ENCODE results near the gene DDX49. TPM values are rescaled to one million over a fixed set of nuclear protein-coding genes. Genes with fewer than 3 reads are reported as not detected.
"Not testable (repeated sequence)": the region's sequence is repeated elsewhere in the genome, so short reads cannot be mapped to it uniquely, and the experiment has no call there.

Gene DDX49
- total and polyA plus RNA-seq, 4 donors = 34.6 to 81.8 (median 71.3) TPM

- DNase-seq (ENCODE audit: low read depth in 4 of 6, low spot score in 6 of 6) = no peak
- peak overlapping the region; percentile 47 for H3K27ac ChIP-seq (ENCODE audit: low read depth, low read length)
Measured at GRCh38 chr19:18908917-18909619, 10.4 kb upstream of the DDX49 start.

GRCh38 chr19:18910010-18910409 is 9.5 kb upstream of the DDX49 start:
- no peak overlapping the region for H3K27ac ChIP-seq (ENCODE audit: low read depth, low read length)
- H3K27me3 ChIP-seq (ENCODE audit: control insufficient read depth, insufficient read depth, low read length) = no peaks in the 10 kb centered on the region
- H3K9me3 ChIP-seq (ENCODE audit: control insufficient read depth, insufficient read depth, low read length) = no peaks in the 10 kb centered on the region
- 93% methylated on average over 8 of the region's 10 CpGs for WGBS (ENCODE audit: insufficient coverage)
- H3K36me3 ChIP-seq (ENCODE audit: control insufficient read depth, insufficient read depth, low read length) = peaks cover 85% of the 10 kb centered on the region
- H3K4me1 ChIP-seq (ENCODE audit: control insufficient read depth, insufficient read depth, low read length) = peaks cover 62% of the 10 kb centered on the region
- no peak for DNase-seq (ENCODE audit: low read depth in 4 of 6, low spot score in 6 of 6)
- H3K4me3 ChIP-seq (ENCODE audit: low read depth, low read length) = no peak overlapping the region

More at GRCh38 chr19:18908917-18909619, 10.4 kb upstream of the DDX49 start:
- WGBS (ENCODE audit: insufficient coverage) = 86% methylated on average over 14 of the region's 17 CpGs
- Histone ChIP-seq H3K27me3 (ENCODE audit: control insufficient read depth, insufficient read depth, low read length) (no peaks in the 10 kb centered on the region), H3K4me1 (ENCODE audit: control insufficient read depth, insufficient read depth, low read length) (peaks cover 71% of the 10 kb centered on the region), H3K4me3 (ENCODE audit: low read depth, low read length) (no peak overlapping the region), H3K9me3 (ENCODE audit: control insufficient read depth, insufficient read depth, low read length) (no peaks in the 10 kb centered on the region), H3K36me3 (ENCODE audit: control insufficient read depth, insufficient read depth, low read length) (peaks cover 87% of the 10 kb centered on the region)

GRCh38 chr19:18910801-18911436 is 8.6 kb upstream of the DDX49 start:
- Histone ChIP-seq H3K27ac (ENCODE audit: low read depth, low read length) (no peak overlapping the region), H3K4me3 (ENCODE audit: low read depth, low read length) (no peak overlapping the region), H3K4me1 (ENCODE audit: control insufficient read depth, insufficient read depth, low read length) (peaks cover 62% of the 10 kb centered on the region), H3K36me3 (ENCODE audit: control insufficient read depth, insufficient read depth, low read length) (peaks cover 84% of the 10 kb centered on the region), H3K27me3 (ENCODE audit: control insufficient read depth, insufficient read depth, low read length) (no peaks in the 10 kb centered on the region), H3K9me3 (ENCODE audit: control insufficient read depth, insufficient read depth, low read length) (no peaks in the 10 kb centered on the region)
- WGBS (ENCODE audit: insufficient coverage) = 96% methylated on average over 16 of the region's 19 CpGs
- DNase-seq (ENCODE audit: low read depth in 4 of 6, low spot score in 6 of 6) = no peak

GRCh38 chr19:18912933-18913332 is 6.6 kb upstream of the DDX49 start:
- Histone ChIP-seq H3K4me3 (ENCODE audit: low read depth, low read length) (no peak overlapping the region), H3K9me3 (ENCODE audit: control insufficient read depth, insufficient read depth, low read length) (no peaks in the 10 kb centered on the region), H3K27ac (ENCODE audit: low read depth, low read length) (no peak overlapping the region), H3K36me3 (ENCODE audit: control insufficient read depth, insufficient read depth, low read length) (peaks cover 64% of the 10 kb centered on the region), H3K4me1 (ENCODE audit: control insufficient read depth, insufficient read depth, low read length) (peaks cover 49% of the 10 kb centered on the region), H3K27me3 (ENCODE audit: control insufficient read depth, insufficient read depth, low read length) (no peaks in the 10 kb centered on the region)
- DNase-seq (ENCODE audit: low read depth in 4 of 6, low spot score in 6 of 6) = no peak
- WGBS (ENCODE audit: insufficient coverage) = 92% methylated on average over 14 of the region's 14 CpGs

- no peak overlapping the region for H3K4me3 ChIP-seq (ENCODE audit: low read depth, low read length)
- peaks cover 52% of the 10 kb centered on the region for H3K4me1 ChIP-seq (ENCODE audit: control insufficient read depth, insufficient read depth, low read length)
- WGBS (ENCODE audit: insufficient coverage) = 94% methylated on average over 5 of the region's 5 CpGs
- H3K36me3 ChIP-seq (ENCODE audit: control insufficient read depth, insufficient read depth, low read length) = peaks cover 60% of the 10 kb centered on the region
- no peaks in the 10 kb centered on the region for H3K27me3 ChIP-seq (ENCODE audit: control insufficient read depth, insufficient read depth, low read length)
- no peaks in the 10 kb centered on the region for H3K9me3 ChIP-seq (ENCODE audit: control insufficient read depth, insufficient read depth, low read length)
- H3K27ac ChIP-seq (ENCODE audit: low read depth, low read length) = no peak overlapping the region
- DNase-seq (ENCODE audit: low read depth in 4 of 6, low spot score in 6 of 6) = no peak
Measured at GRCh38 chr19:18913466-18913865, 6.0 kb upstream of the DDX49 start.

- H3K27me3 ChIP-seq (ENCODE audit: control insufficient read depth, insufficient read depth, low read length) = no peaks in the 10 kb centered on the region
- no peaks in the 10 kb centered on the region for H3K9me3 ChIP-seq (ENCODE audit: control insufficient read depth, insufficient read depth, low read length)
- WGBS (ENCODE audit: insufficient coverage) = 32% methylated on average over 5 of the region's 5 CpGs
- peaks cover 45% of the 10 kb centered on the region for H3K4me1 ChIP-seq (ENCODE audit: control insufficient read depth, insufficient read depth, low read length)
- H3K4me3 ChIP-seq (ENCODE audit: low read depth, low read length) = no peak overlapping the region
- peak in 2 of 6 donors; percentile 69 to 79 for DNase-seq (ENCODE audit: low read depth in 4 of 6, low spot score in 6 of 6)
- no peak overlapping the region for H3K27ac ChIP-seq (ENCODE audit: low read depth, low read length)
- H3K36me3 ChIP-seq (ENCODE audit: control insufficient read depth, insufficient read depth, low read length) = peaks cover 40% of the 10 kb centered on the region
Measured at GRCh38 chr19:18915639-18916038, 3.9 kb upstream of the DDX49 start.

GRCh38 chr19:18917593-18917992 is 1.9 kb upstream of the DDX49 start:
- H3K4me3 ChIP-seq (ENCODE audit: low read depth, low read length) = not testable (repeated sequence)
- WGBS (ENCODE audit: insufficient coverage) = 100% methylated on average over 2 of the region's 9 CpGs
- peaks cover 53% of the 10 kb centered on the region for H3K4me1 ChIP-seq (ENCODE audit: control insufficient read depth, insufficient read depth, low read length)

GRCh38 chr19:18919900-18920214 is 342 bp downstream of the DDX49 start:
- DNase-seq (ENCODE audit: low read depth in 4 of 6, low spot score in 6 of 6) = no peak
- peaks cover 40% of the 10 kb centered on the region for H3K4me1 ChIP-seq (ENCODE audit: control insufficient read depth, insufficient read depth, low read length)
- peaks cover 50% of the 10 kb centered on the region for H3K36me3 ChIP-seq (ENCODE audit: control insufficient read depth, insufficient read depth, low read length)

More at GRCh38 chr19:18917593-18917992, 1.9 kb upstream of the DDX49 start:
- H3K27ac ChIP-seq (ENCODE audit: low read depth, low read length); DNase-seq (ENCODE audit: low read depth in 4 of 6, low spot score in 6 of 6); H3K27me3 ChIP-seq (ENCODE audit: control insufficient read depth, insufficient read depth, low read length); H3K9me3 ChIP-seq (ENCODE audit: control insufficient read depth, insufficient read depth, low read length): not testable (repeated sequence)
- peaks cover 48% of the 10 kb centered on the region for H3K36me3 ChIP-seq (ENCODE audit: control insufficient read depth, insufficient read depth, low read length)

GRCh38 chr19:18920400-18920799 is 885 bp downstream of the DDX49 start:
- Histone ChIP-seq H3K36me3 (ENCODE audit: control insufficient read depth, insufficient read depth, low read length) (peaks cover 50% of the 10 kb centered on the region), H3K4me3 (ENCODE audit: low read depth, low read length) (peak overlapping the region; percentile 94), H3K9me3 (ENCODE audit: control insufficient read depth, insufficient read depth, low read length) (no peaks in the 10 kb centered on the region), H3K27ac (ENCODE audit: low read depth, low read length) (no peak overlapping the region), H3K27me3 (ENCODE audit: control insufficient read depth, insufficient read depth, low read length) (no peaks in the 10 kb centered on the region), H3K4me1 (ENCODE audit: control insufficient read depth, insufficient read depth, low read length) (peaks cover 35% of the 10 kb centered on the region)
- WGBS (ENCODE audit: insufficient coverage) = 75% methylated on average over 9 of the region's 9 CpGs
- no peak for DNase-seq (ENCODE audit: low read depth in 4 of 6, low spot score in 6 of 6)

More at GRCh38 chr19:18919900-18920214, 342 bp downstream of the DDX49 start:
- Histone ChIP-seq H3K27ac (ENCODE audit: low read depth, low read length) (no peak overlapping the region), H3K9me3 (ENCODE audit: control insufficient read depth, insufficient read depth, low read length) (no peaks in the 10 kb centered on the region), H3K27me3 (ENCODE audit: control insufficient read depth, insufficient read depth, low read length) (no peaks in the 10 kb centered on the region), H3K4me3 (ENCODE audit: low read depth, low read length) (peak overlapping the region; percentile 94)
- WGBS (ENCODE audit: insufficient coverage) = 0% methylated on average over 13 of the region's 15 CpGs

GRCh38 chr19:18921593-18921992 is 2.1 kb downstream of the DDX49 start:
- Histone ChIP-seq H3K9me3 (ENCODE audit: control insufficient read depth, insufficient read depth, low read length) (no peaks in the 10 kb centered on the region), H3K27me3 (ENCODE audit: control insufficient read depth, insufficient read depth, low read length) (no peaks in the 10 kb centered on the region), H3K36me3 (ENCODE audit: control insufficient read depth, insufficient read depth, low read length) (peaks cover 57% of the 10 kb centered on the region), H3K4me1 (ENCODE audit: control insufficient read depth, insufficient read depth, low read length) (peaks cover 30% of the 10 kb centered on the region), H3K4me3 (ENCODE audit: low read depth, low read length) (no peak overlapping the region), H3K27ac (ENCODE audit: low read depth, low read length) (no peak overlapping the region)
- DNase-seq (ENCODE audit: low read depth in 4 of 6, low spot score in 6 of 6) = no peak
- 95% methylated on average over 17 of the region's 17 CpGs for WGBS (ENCODE audit: insufficient coverage)

All from spinal cord (tissue), 10 donors.